ENCODE results near the gene MLH1. TPM values are rescaled to one million over a fixed set of nuclear protein-coding genes. Genes with fewer than 3 reads are reported as not detected.

MLH1 gene
- total RNA-seq, 1 experiment from 2014 or later: 47.2 TPM

DNA sequence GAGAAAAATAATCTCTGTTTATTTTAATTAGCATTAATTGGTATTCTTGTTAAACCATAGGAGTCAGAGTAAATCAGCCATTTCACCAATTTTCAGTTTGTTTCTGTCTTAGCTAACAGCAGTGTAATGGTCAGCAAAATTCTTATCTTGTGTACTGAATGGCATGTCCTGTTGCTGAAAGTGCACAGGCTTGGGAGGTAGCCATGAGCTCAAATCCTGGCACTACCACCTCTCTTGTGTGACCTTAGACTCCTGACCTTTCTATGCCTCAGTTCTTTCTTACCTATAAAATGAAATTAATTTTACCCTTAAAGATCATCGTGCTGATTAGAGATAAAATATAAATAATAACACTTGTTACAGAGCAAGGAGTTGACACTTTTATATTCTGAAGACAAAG, 35.8 kb downstream of the MLH1 start:
- no peak for ATAC-seq
- Mint-ChIP-seq H3K9me3 (peaks cover 10% of the 10 kb centered on the region), H3K4me3 (no peak overlapping the region), H3K27ac (no peak overlapping the region), H3K4me1 (no peaks in the 10 kb centered on the region), H3K27me3 (ENCODE audit: low read depth) (no peaks in the 10 kb centered on the region), H3K36me3 (peaks cover 60% of the 10 kb centered on the region)
- CTCF ChIA-PET: no interaction called here
- TF ChIP-seq, protein P1, sequence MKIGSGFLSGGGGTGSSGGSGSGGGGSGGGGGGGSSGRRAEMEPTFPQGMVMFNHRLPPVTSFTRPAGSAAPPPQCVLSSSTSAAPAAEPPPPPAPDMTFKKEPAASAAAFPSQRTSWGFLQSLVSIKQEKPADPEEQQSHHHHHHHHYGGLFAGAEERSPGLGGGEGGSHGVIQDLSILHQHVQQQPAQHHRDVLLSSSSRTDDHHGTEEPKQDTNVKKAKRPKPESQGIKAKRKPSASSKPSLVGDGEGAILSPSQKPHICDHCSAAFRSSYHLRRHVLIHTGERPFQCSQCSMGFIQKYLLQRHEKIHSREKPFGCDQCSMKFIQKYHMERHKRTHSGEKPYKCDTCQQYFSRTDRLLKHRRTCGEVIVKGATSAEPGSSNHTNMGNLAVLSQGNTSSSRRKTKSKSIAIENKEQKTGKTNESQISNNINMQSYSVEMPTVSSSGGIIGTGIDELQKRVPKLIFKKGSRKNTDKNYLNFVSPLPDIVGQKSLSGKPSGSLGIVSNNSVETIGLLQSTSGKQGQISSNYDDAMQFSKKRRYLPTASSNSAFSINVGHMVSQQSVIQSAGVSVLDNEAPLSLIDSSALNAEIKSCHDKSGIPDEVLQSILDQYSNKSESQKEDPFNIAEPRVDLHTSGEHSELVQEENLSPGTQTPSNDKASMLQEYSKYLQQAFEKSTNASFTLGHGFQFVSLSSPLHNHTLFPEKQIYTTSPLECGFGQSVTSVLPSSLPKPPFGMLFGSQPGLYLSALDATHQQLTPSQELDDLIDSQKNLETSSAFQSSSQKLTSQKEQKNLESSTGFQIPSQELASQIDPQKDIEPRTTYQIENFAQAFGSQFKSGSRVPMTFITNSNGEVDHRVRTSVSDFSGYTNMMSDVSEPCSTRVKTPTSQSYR (CRISPR knock-in tag; IDR thresholded peaks at IDR 0.05): no peak
- TF ChIP-seq, protein P2, sequence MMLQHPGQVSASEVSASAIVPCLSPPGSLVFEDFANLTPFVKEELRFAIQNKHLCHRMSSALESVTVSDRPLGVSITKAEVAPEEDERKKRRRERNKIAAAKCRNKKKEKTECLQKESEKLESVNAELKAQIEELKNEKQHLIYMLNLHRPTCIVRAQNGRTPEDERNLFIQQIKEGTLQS (CRISPR knock-in tag; conservative IDR thresholded peaks at IDR 0.05): no peak
- TF ChIP-seq, protein P3, sequence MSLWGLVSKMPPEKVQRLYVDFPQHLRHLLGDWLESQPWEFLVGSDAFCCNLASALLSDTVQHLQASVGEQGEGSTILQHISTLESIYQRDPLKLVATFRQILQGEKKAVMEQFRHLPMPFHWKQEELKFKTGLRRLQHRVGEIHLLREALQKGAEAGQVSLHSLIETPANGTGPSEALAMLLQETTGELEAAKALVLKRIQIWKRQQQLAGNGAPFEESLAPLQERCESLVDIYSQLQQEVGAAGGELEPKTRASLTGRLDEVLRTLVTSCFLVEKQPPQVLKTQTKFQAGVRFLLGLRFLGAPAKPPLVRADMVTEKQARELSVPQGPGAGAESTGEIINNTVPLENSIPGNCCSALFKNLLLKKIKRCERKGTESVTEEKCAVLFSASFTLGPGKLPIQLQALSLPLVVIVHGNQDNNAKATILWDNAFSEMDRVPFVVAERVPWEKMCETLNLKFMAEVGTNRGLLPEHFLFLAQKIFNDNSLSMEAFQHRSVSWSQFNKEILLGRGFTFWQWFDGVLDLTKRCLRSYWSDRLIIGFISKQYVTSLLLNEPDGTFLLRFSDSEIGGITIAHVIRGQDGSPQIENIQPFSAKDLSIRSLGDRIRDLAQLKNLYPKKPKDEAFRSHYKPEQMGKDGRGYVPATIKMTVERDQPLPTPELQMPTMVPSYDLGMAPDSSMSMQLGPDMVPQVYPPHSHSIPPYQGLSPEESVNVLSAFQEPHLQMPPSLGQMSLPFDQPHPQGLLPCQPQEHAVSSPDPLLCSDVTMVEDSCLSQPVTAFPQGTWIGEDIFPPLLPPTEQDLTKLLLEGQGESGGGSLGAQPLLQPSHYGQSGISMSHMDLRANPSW (CRISPR knock-in tag; conservative IDR thresholded peaks at IDR 0.05; ENCODE audit: low read depth): no peak
- TF ChIP-seq HMGA2 (CRISPR knock-in tag; IDR thresholded peaks at IDR 0.05): no peak
- TF ChIP-seq RORB (CRISPR knock-in tag; IDR thresholded peaks at IDR 0.05): no peak
- TF ChIP-seq, protein P4, sequence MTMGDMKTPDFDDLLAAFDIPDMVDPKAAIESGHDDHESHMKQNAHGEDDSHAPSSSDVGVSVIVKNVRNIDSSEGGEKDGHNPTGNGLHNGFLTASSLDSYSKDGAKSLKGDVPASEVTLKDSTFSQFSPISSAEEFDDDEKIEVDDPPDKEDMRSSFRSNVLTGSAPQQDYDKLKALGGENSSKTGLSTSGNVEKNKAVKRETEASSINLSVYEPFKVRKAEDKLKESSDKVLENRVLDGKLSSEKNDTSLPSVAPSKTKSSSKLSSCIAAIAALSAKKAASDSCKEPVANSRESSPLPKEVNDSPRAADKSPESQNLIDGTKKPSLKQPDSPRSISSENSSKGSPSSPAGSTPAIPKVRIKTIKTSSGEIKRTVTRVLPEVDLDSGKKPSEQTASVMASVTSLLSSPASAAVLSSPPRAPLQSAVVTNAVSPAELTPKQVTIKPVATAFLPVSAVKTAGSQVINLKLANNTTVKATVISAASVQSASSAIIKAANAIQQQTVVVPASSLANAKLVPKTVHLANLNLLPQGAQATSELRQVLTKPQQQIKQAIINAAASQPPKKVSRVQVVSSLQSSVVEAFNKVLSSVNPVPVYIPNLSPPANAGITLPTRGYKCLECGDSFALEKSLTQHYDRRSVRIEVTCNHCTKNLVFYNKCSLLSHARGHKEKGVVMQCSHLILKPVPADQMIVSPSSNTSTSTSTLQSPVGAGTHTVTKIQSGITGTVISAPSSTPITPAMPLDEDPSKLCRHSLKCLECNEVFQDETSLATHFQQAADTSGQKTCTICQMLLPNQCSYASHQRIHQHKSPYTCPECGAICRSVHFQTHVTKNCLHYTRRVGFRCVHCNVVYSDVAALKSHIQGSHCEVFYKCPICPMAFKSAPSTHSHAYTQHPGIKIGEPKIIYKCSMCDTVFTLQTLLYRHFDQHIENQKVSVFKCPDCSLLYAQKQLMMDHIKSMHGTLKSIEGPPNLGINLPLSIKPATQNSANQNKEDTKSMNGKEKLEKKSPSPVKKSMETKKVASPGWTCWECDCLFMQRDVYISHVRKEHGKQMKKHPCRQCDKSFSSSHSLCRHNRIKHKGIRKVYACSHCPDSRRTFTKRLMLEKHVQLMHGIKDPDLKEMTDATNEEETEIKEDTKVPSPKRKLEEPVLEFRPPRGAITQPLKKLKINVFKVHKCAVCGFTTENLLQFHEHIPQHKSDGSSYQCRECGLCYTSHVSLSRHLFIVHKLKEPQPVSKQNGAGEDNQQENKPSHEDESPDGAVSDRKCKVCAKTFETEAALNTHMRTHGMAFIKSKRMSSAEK (CRISPR knock-in tag; IDR thresholded peaks at IDR 0.05; ENCODE audit: borderline replicate concordance): no peak
- TF ChIP-seq ATF1 (CRISPR knock-in tag; IDR thresholded peaks at IDR 0.05): no peak
- POLR2A ChIA-PET: no interaction called here
- no peak for DNase-seq (ENCODE audit: low spot score)

DNA sequence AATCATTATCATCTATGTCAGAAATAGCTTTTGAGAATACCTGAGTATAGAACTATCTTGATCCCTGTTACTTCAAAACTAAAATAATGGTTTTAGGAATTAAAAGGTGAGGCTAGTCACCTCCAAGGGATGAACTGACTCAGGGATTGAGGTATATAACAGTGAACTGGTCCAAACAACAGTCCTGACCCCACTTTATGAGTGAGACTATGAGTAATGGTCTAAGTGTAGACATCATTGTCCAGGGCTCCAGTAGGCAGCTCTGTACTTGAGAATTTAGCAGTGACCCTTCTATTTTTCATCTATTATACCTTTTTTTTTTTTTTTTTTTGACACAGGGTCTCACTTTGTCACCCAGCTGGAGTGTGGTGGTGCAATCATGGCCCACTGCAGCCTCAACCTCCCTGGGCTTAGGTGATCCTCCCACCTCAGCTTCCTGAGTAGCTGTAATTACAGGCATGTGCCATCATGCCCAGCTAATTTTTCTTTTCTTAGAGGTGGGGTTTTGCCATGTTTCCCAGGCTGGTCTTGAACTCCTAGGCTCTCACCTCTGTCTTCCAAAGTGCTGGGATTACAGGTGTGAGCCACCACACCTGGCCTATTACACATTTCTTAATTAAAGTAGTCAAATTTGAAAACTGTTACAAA, 36.3 kb downstream of the MLH1 start:
- Mint-ChIP-seq H3K36me3 (peaks cover 58% of the 10 kb centered on the region), H3K9me3 (peaks cover 5% of the 10 kb centered on the region), H3K4me3 (no peak overlapping the region), H3K4me1 (no peaks in the 10 kb centered on the region), H3K27me3 (ENCODE audit: low read depth) (no peaks in the 10 kb centered on the region), H3K27ac (no peak overlapping the region)
- DNase-seq (ENCODE audit: low spot score): no peak
- ChIA-PET CTCF (no interaction called here), POLR2A (no interaction called here)
- no peak for ATAC-seq
- TF ChIP-seq CREM (CRISPR knock-in tag; IDR thresholded peaks at IDR 0.05) (no peak), FOXJ3 (CRISPR knock-in tag; IDR thresholded peaks at IDR 0.05; ENCODE audit: borderline replicate concordance) (no peak), JAZF1 (CRISPR knock-in tag; IDR thresholded peaks at IDR 0.05) (no peak)
- TF ChIP-seq, protein P1 (CRISPR knock-in tag; IDR thresholded peaks at IDR 0.05): no peak
- TF ChIP-seq, protein P5, sequence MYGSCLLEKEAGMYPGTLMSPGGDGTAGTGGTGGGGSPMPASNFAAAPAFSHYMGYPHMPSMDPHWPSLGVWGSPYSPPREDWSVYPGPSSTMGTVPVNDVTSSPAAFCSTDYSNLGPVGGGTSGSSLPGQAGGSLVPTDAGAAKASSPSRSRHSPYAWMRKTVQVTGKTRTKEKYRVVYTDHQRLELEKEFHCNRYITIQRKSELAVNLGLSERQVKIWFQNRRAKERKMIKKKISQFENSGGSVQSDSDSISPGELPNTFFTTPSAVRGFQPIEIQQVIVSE (CRISPR knock-in tag; IDR thresholded peaks at IDR 0.05; ENCODE audit: borderline replicate concordance): no peak

Measured in WTC11 (cell line).